GM12878 (cell line): ENCODE measurements around the gene EIF2A. TPM values are rescaled to one million over a fixed set of nuclear protein-coding genes. Genes with fewer than 3 reads are reported as not detected.

Experiments used
- ATAC-seq: fragments of 200-7000 bp; cut with Tn5 transposase; 3 replicates; pipeline ENCODE4 v1.9.1; 2020; ENCODE audit warnings: mild to moderate bottlenecking, moderate library complexity
- BruUV-seq: library from RNA; stranded (reverse); fragments of 400-500 nt; replicated peaks from 2 replicates; lab custom pipeline; 2021; lab: Mats Ljungman, UMichigan
- CTCF ChIA-PET: fragments of 300-600 bp; sonication (Branson Sonifier 250); formaldehyde crosslinking; extraction: SDS; loops from one replicate; lab custom pipeline; 2021; ENCODE audit warnings: inconsistent platforms; lab: Yijun Ruan, JAX
- POLR2A ChIA-PET: fragments of 350-600 bp; formaldehyde crosslinking; extraction: SDS; loops from one replicate; lab custom pipeline; 2021; ENCODE audit warnings: inconsistent platforms; lab: Charles Lee
- RAD21 ChIA-PET: fragments of 300-600 bp; sonication (Branson Sonifier 250); formaldehyde crosslinking; loops from one replicate; lab custom pipeline; 2023; ENCODE audit warnings: antibody characterized with exemption; ENCODE audit not compliant: unreplicated experiment; lab: Charles Lee
- SMC1A ChIA-PET: fragments of 300-600 bp; sonication (Branson Sonifier 250); formaldehyde crosslinking; loops from one replicate; lab custom pipeline; 2023; ENCODE audit not compliant: unreplicated experiment, uncharacterized antibody; lab: Charles Lee
- DNase-seq: peaks from one replicate; pipeline ENCODE4 v3.0.0-alpha.2; 2011; ENCODE audit warnings: low read depth, low spot score
- FAIRE-seq: peaks from 3 replicates; lab custom pipeline; 2011; peaks lifted over from hg19 to GRCh38; lab: Jason Lieb, UNC
- H2AFZ ChIP-seq: 2 replicates; pipeline ENCODE4 v1.6.0; 2011; ENCODE audit warnings: low read depth, low read length, control low read depth; ENCODE audit not compliant: control insufficient read depth
- H3K27ac ChIP-seq: 2 replicates; pipeline ENCODE4 v1.5.1; 2011; ENCODE audit warnings: control low read depth; ENCODE audit not compliant: control insufficient read depth, insufficient read depth
- H3K27me3 ChIP-seq, 2 experiments: replicated peaks in 1 of 2; 2 replicates each; pipeline versions ENCODE4 v1.6.0 to v1.6.1; 2011; ENCODE audit warnings: low read length in 1 of 2; ENCODE audit not compliant: control insufficient read depth in 2 of 2, insufficient read depth in 2 of 2
- H3K36me3 ChIP-seq, 2 experiments: 2 replicates each; pipeline ENCODE4 v1.5.1; 2011; ENCODE audit warnings: low read length in 1 of 2; ENCODE audit not compliant: control insufficient read depth in 2 of 2, insufficient read depth in 2 of 2
- H3K4me1 ChIP-seq: 2 replicates; pipeline ENCODE4 v1.6.1; 2011; ENCODE audit warnings: mild to moderate bottlenecking, low read length, moderate library complexity, mixed read lengths; ENCODE audit not compliant: control insufficient read depth, insufficient read depth
- H3K4me2 ChIP-seq: 2 replicates; pipeline ENCODE4 v1.6.0; 2011; ENCODE audit warnings: control low read depth; ENCODE audit not compliant: control insufficient read depth, insufficient read depth
- H3K4me3 ChIP-seq: fragments of 200-600 bp; sonication (generic); 2 replicates; pipeline ENCODE4 v1.5.1; 2016
- H3K79me2 ChIP-seq: 2 replicates; pipeline ENCODE4 v1.6.0; 2011; ENCODE audit warnings: low read length; ENCODE audit not compliant: control insufficient read depth, insufficient read depth
- H3K9ac ChIP-seq: 2 replicates; pipeline ENCODE4 v1.8.0; 2011; ENCODE audit warnings: low read length, control low read depth, mixed read lengths; ENCODE audit not compliant: control insufficient read depth, insufficient read depth
- H3K9me3 ChIP-seq: replicated peaks from 3 replicates; pipeline ENCODE4 v1.5.1; 2011; ENCODE audit warnings: mild to moderate bottlenecking, low read length; ENCODE audit not compliant: control insufficient read depth, insufficient read depth
- H4K20me1 ChIP-seq: 2 replicates; pipeline ENCODE4 v1.6.0; 2011; ENCODE audit not compliant: control insufficient read depth, insufficient read depth
- E2F4 ChIP-seq: IDR thresholded peaks from 2 replicates; pipeline ENCODE4 v1.6.1; 2012; ENCODE audit warnings: low read depth, low read length, improper control_type of control experiment
- KLF5 ChIP-seq: fragments of 450-650 bp; IDR thresholded peaks from 2 replicates; pipeline ENCODE4 v1.6.1; 2014; ENCODE audit warnings: mild to moderate bottlenecking; ENCODE audit not compliant: partially characterized antibody
- MTA2 ChIP-seq: fragments of 450-650 bp; IDR thresholded peaks from 2 replicates; pipeline ENCODE4 v1.6.1; 2016; ENCODE audit warnings: low read depth, mild to moderate bottlenecking, moderate library complexity
- MTA3 ChIP-seq: IDR thresholded peaks from 2 replicates; pipeline ENCODE4 v1.6.1; 2012; ENCODE audit warnings: low read length, inconsistent platforms, borderline replicate concordance
- POLR2AphosphoS2 ChIP-seq: IDR thresholded peaks from 2 replicates; pipeline ENCODE4 v1.6.1; 2011; ENCODE audit warnings: low read depth, mild to moderate bottlenecking, low read length, improper control_type of control experiment, moderate library complexity
- RELA ChIP-seq: fragments of 450-650 bp; IDR thresholded peaks from 2 replicates; pipeline ENCODE4 v1.8.0; 2014; ENCODE audit warnings: borderline replicate concordance; ENCODE audit not compliant: partially characterized antibody
- SPI1 ChIP-seq: IDR thresholded peaks from 2 replicates; pipeline ENCODE4 v1.6.1; 2011; ENCODE audit warnings: low read depth, mild to moderate bottlenecking, low read length, moderate library complexity, borderline replicate concordance; ENCODE audit not compliant: insufficient read depth
- ZNF24 ChIP-seq: fragments of 450-650 bp; IDR thresholded peaks from 2 replicates; pipeline ENCODE4 v1.6.1; 2017; ENCODE audit warnings: antibody characterized with exemption, mild to moderate bottlenecking
- WGBS: methylation state at CpG from one replicate; pipeline ENCODE4 v1.1.6; 2016; ENCODE audit warnings: low lambda C conversion rate; ENCODE audit not compliant: insufficient replicate concordance, insufficient coverage; ENCODE audit errors: missing lambda C conversion rate; 5-methylcytosine and 5-hydroxymethylcytosine counted together
- in situ Hi-C: fragments of 300-500 bp; cut with MboI; formaldehyde crosslinking; loops from 9 replicates; pipeline ENCODE4 v1.14.3; 2018; ENCODE audit warnings: mixed read lengths
- intact Hi-C: fragments of 100-400 bp; cut with micrococcal nuclease; formaldehyde crosslinking; loops from one replicate; pipeline ENCODE4 v1.14.2; 2022; ENCODE audit not compliant: unreplicated experiment
- polyA plus RNA-seq, 11 experiments: library from polyadenylated mRNA; depleted of rRNA in 4 of 11; unstranded in 6 of 11; stranded (reverse) in 5 of 11; fragments of >200 nt; fragmentation: Nextera tagmentation in 4 of 11; fragmentation: Illumina TruSeq in 1 of 11; extraction: Ambion mirVana in 4 of 11; extraction: Trizol in 1 of 11; gene quantifications; 1 replicate in 1 of 11; 2 replicates in 10 of 11; pipeline versions ENCODE4 v1.2.1 to v1.2.3, GENCODE V29; 2011 to 2016; ENCODE audit warnings: inconsistent platforms in 2 of 11, missing spikeins in 2 of 11, low read depth in 1 of 11
- total RNA-seq, 4 experiments: library from RNA; depleted of rRNA in 3 of 4; stranded (reverse); fragments of >200 nt in 3 of 4; fragmentation: Illumina TruSeq in 1 of 4; extraction: Trizol in 1 of 4; gene quantifications; 2 replicates each; pipeline versions ENCODE4 v1.2.1 to v1.2.3, GENCODE V29; 2013 to 2021
- TF ChIP-seq, protein P1 (sequence below): IDR thresholded peaks from 2 replicates; pipeline ENCODE4 v1.6.1; 2012; ENCODE audit warnings: low read depth, low read length, improper control_type of control experiment

Gene EIF2A
- total and polyA plus RNA-seq, 10 of the 15 experiments (the other 5 are each of a cell fraction or from before 2014, with no cell fraction given): 85.4 to 211 (median 136) TPM

GRCh38 chr3:150509780-150510179 is 36.8 kb upstream of the EIF2A start:
- CTCF ChIA-PET: interaction anchor here (1.2 kb wide), 1 partner anchor 211 kb away, joined by 3 read pairs; no protein-coding TSS in a partner anchor
- H3K4me2 ChIP-seq: no peak overlapping the region
- RAD21 ChIA-PET: no interaction called here
- SMC1A ChIA-PET: no interaction called here
- no peaks in the 10 kb centered on the region; a peak in 1 of 4 replicates for H3K27me3 ChIP-seq
- H3K79me2 ChIP-seq: no peaks in the 10 kb centered on the region
- in situ Hi-C loops (loop anchor here (25.0 kb wide), 1 partner anchor 547 kb away; the partner anchor contains the start of gene PFN2), intact Hi-C loops (no loop called here)
- H3K9ac ChIP-seq: no peak overlapping the region
- WGBS: 47% methylated on average over 2 of the region's 2 CpGs
- H2AFZ ChIP-seq: no peak overlapping the region
- H3K27ac ChIP-seq: no peak overlapping the region
- FAIRE-seq: no peak
- no peak for DNase-seq
- no peaks in the 10 kb centered on the region for H3K36me3 ChIP-seq
- no peaks in the 10 kb centered on the region for H4K20me1 ChIP-seq
- no peaks in the 10 kb centered on the region for H3K4me1 ChIP-seq
- no peak overlapping the region for H3K4me3 ChIP-seq
- TF ChIP-seq ZNF24: 0 out of 2 replicates have a peak, but pooled peaks have one; percentile 24
- peak; percentile 42; the same call in 1 of the 2 replicates for TF ChIP-seq SPI1
- no peak for TF ChIP-seq E2F4
- TF ChIP-seq, all 136 proteins: peak for 2
- no peaks in the 10 kb centered on the region for H3K9me3 ChIP-seq
- POLR2A ChIA-PET: no interaction called here
- ATAC-seq: no peak
- BruUV-seq: no TSS peak

DNA sequence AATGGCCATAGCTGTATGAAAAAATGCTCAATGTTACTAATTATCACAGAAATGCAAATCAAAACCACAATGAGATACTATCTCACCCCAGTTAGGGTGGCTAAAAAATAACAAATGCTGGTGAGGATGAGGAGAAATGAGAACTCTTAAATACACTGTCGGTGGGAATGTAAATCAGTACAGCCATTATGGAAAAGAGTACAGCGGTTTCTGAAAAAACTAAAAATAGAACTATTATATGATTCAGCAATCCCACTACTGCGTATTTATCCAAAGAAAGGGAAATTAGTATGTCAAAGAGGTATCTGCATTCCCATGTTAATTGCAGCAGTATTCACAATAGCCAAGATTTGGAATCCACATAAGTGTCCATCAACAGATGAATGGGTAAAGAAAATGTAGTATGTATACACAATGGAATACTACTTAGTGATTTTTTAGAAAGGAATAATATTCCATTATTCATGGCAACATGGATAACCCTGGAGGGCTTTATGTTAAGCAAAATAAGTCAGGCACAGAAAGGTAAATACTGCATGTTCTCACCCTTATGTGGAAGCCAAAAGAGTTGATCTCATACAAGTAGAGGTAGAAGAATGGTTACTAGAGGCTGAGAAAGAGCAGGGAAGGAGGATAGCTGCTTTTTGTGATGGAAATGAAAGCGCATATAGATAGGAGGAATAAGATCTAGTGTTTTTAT is 35.3 kb upstream of the EIF2A start:
- Histone ChIP-seq H4K20me1 (no peaks in the 10 kb centered on the region), H3K4me3 (no peak overlapping the region), H3K9ac (no peak overlapping the region), H2AFZ (no peak overlapping the region), H3K36me3 (no peaks in the 10 kb centered on the region), H3K79me2 (no peaks in the 10 kb centered on the region), H3K27me3 (no peaks in the 10 kb centered on the region; a peak in 1 of 4 replicates), H3K9me3 (no peaks in the 10 kb centered on the region), H3K27ac (no peak overlapping the region), H3K4me1 (no peaks in the 10 kb centered on the region), H3K4me2 (no peak overlapping the region)
- no TSS peak for BruUV-seq
- TF ChIP-seq KLF5: no peak
- TF ChIP-seq RELA: no peak
- TF ChIP-seq MTA3: no peak
- no peak for TF ChIP-seq SPI1
- no peak for TF ChIP-seq POLR2AphosphoS2
- TF ChIP-seq MTA2: no peak
- TF ChIP-seq, protein P1, sequence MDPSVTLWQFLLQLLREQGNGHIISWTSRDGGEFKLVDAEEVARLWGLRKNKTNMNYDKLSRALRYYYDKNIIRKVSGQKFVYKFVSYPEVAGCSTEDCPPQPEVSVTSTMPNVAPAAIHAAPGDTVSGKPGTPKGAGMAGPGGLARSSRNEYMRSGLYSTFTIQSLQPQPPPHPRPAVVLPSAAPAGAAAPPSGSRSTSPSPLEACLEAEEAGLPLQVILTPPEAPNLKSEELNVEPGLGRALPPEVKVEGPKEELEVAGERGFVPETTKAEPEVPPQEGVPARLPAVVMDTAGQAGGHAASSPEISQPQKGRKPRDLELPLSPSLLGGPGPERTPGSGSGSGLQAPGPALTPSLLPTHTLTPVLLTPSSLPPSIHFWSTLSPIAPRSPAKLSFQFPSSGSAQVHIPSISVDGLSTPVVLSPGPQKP: no peak
- TF ChIP-seq ZNF24: no peak
- CTCF ChIA-PET: interaction anchor here (1.2 kb wide), 1 partner anchor 210 kb away, joined by 3 read pairs; no protein-coding TSS in a partner anchor
- intact Hi-C loops (no loop called here), in situ Hi-C loops (loop anchor here (25.0 kb wide), 1 partner anchor 549 kb away; the partner anchor contains the start of gene PFN2)
- ATAC-seq: no peak
- DNase-seq: no peak
- no peak for FAIRE-seq
- SMC1A ChIA-PET: interaction anchor here (1.3 kb wide), 1 partner anchor 258 kb away, joined by 3 read pairs; no protein-coding TSS in a partner anchor
- WGBS: 20% methylated on average over 4 of the region's 4 CpGs
- POLR2A ChIA-PET: interaction anchor here (0.6 kb wide), 1 partner anchor 102 kb away, joined by 3 read pairs; no protein-coding TSS in a partner anchor
- RAD21 ChIA-PET: no interaction called here
